ENCODE data around the gene PPARD.

GRCh38 chr6:35343835-35344550, 1.6 kb downstream of the PPARD start:
- no peak for TF ChIP-seq POLR2AphosphoS5 (IDR thresholded peaks at IDR 0.05; ENCODE audit: low read depth, low read length)
- TF ChIP-seq POLR2A (IDR thresholded peaks at IDR 0.05; ENCODE audit: low read depth, low read length) = no peak
- TF ChIP-seq TAF1 (IDR thresholded peaks at IDR 0.05; ENCODE audit: low read depth, low read length) = no peak
- TF ChIP-seq SPI1 (IDR thresholded peaks at IDR 0.05; ENCODE audit: low read depth, low read length) = no peak
- no peak for TF ChIP-seq POU2F2 (IDR thresholded peaks at IDR 0.05; ENCODE audit: low read depth, low read length)
